Thoracic aorta (tissue), 2 donors: ENCODE data around the gene SHC2. TPM values are rescaled to one million over a fixed set of nuclear protein-coding genes. Genes with fewer than 3 reads are reported as not detected.

Experiments
- ATAC-seq: fragments of 150-250 bp; one replicate; pipeline ENCODE4 v1.8.0; 2017; ENCODE audit warnings: low read depth; ENCODE audit not compliant: insufficient number of reproducible peaks, low FRiP score
- DNase-seq: peaks from one replicate; pipeline ENCODE4 v3.0.0-alpha.2; 2020; ENCODE audit warnings: low spot score
- H3K27ac ChIP-seq, 2 donors: fragments of 200-600 bp; sonication (generic); 1 replicate in 1 of 2; 2 replicates in 1 of 2; pipeline ENCODE4 v1.5.1; 2016; ENCODE audit warnings: mild to moderate bottlenecking in 2 of 2, moderate library complexity in 2 of 2
- H3K27me3 ChIP-seq: fragments of 200-600 bp; sonication (generic); replicated peaks from 2 replicates; pipeline ENCODE4 v1.6.0; 2016; ENCODE audit warnings: mild to moderate bottlenecking; ENCODE audit not compliant: insufficient read depth
- H3K36me3 ChIP-seq: fragments of 200-600 bp; sonication (generic); one replicate; pipeline ENCODE4 v1.5.1; 2016
- H3K4me1 ChIP-seq, 2 donors: fragments of 200-600 bp; sonication (generic); 1 replicate in 1 of 2; 2 replicates in 1 of 2; pipeline versions ENCODE4 v1.5.1 to v1.6.0; 2016; ENCODE audit warnings: low read depth in 2 of 2, mild to moderate bottlenecking in 1 of 2; ENCODE audit not compliant: control insufficient read depth in 1 of 2
- H3K4me3 ChIP-seq: fragments of 200-600 bp; sonication (generic); 2 replicates; pipeline ENCODE4 v1.5.1; 2016; ENCODE audit warnings: mild to moderate bottlenecking
- H3K9me3 ChIP-seq: fragments of 200-600 bp; sonication (generic); 2 replicates; pipeline ENCODE4 v1.5.1; 2016
- total RNA-seq, 2 donors: library from RNA; depleted of rRNA; stranded (reverse); fragments of >200 nt; gene quantifications; one replicate each; pipeline versions ENCODE4 v1.1.0 to v1.2.3, GENCODE V29; 2016
- TF ChIP-seq, protein P1 (sequence below): fragments of 200-600 bp; sonication (generic); IDR thresholded peaks from one replicate; pipeline ENCODE4 v1.5.1; 2019; ENCODE audit warnings: antibody characterized with exemption

The SHC2 gene
- total RNA-seq, 2 donors from 2014 or later = 17.2 to 18.8 TPM

- Histone ChIP-seq H3K27ac (no peak overlapping the region), H3K36me3 (no peaks in the 10 kb centered on the region), H3K4me1 (no peaks in the 10 kb centered on the region), H3K9me3 (no peaks in the 10 kb centered on the region), H3K27me3 (no peaks in the 10 kb centered on the region), H3K4me3 (no peak overlapping the region)
- no peak for DNase-seq
- no peak for ATAC-seq
- TF ChIP-seq, protein P1, sequence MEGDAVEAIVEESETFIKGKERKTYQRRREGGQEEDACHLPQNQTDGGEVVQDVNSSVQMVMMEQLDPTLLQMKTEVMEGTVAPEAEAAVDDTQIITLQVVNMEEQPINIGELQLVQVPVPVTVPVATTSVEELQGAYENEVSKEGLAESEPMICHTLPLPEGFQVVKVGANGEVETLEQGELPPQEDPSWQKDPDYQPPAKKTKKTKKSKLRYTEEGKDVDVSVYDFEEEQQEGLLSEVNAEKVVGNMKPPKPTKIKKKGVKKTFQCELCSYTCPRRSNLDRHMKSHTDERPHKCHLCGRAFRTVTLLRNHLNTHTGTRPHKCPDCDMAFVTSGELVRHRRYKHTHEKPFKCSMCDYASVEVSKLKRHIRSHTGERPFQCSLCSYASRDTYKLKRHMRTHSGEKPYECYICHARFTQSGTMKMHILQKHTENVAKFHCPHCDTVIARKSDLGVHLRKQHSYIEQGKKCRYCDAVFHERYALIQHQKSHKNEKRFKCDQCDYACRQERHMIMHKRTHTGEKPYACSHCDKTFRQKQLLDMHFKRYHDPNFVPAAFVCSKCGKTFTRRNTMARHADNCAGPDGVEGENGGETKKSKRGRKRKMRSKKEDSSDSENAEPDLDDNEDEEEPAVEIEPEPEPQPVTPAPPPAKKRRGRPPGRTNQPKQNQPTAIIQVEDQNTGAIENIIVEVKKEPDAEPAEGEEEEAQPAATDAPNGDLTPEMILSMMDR = no peak
Measured at GRCh38 chr19:374183-374885, 86.5 kb downstream of the SHC2 start.

- Histone ChIP-seq H3K4me1 (no peaks in the 10 kb centered on the region), H3K9me3 (no peaks in the 10 kb centered on the region), H3K27ac (no peak overlapping the region), H3K36me3 (no peaks in the 10 kb centered on the region), H3K4me3 (no peak overlapping the region), H3K27me3 (no peaks in the 10 kb centered on the region)
- no peak for DNase-seq
- TF ChIP-seq, protein P1 = no peak
- ATAC-seq = no peak
Measured at GRCh38 chr19:373391-374182, 87.2 kb downstream of the SHC2 start.

DNA sequence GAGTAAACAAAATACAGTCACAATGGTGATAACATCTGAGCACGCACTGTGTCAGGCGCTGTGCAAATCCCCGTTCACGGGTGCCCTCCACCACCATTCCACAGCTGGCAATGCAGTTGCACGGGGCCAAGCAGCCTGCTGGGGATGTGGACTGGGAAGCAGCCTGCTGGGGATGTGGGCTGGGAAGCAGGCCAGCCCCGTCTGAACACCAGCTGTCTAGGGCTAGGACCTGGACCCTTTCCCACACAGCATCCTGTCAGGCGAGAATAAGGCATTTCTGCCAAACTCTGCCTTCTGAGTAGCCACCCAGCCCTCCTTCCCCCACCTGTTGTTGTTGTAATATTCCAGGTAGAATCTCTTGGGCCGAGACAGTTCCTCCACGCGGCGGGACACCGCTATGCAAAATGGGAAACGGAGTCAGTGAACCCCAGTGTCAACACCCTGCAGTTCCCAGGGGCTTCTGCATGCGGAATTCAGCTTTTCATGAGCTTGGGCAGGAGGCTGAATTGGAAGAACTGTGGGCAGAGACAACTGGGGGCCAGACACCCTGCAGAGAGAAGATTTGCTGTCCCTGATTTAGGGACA, 88.4 kb downstream of the SHC2 start:
- DNase-seq = no peak
- Histone ChIP-seq H3K27me3 (no peaks in the 10 kb centered on the region), H3K27ac (no peak overlapping the region), H3K9me3 (no peaks in the 10 kb centered on the region), H3K4me1 (no peaks in the 10 kb centered on the region), H3K36me3 (no peaks in the 10 kb centered on the region), H3K4me3 (no peak overlapping the region)
- TF ChIP-seq, protein P1 = no peak
- ATAC-seq = no peak

GRCh38 chr19:371501-372168, 89.2 kb downstream of the SHC2 start:
- no peaks in the 10 kb centered on the region for H3K27me3 ChIP-seq
- no peaks in the 10 kb centered on the region for H3K4me1 ChIP-seq
- H3K9me3 ChIP-seq = no peaks in the 10 kb centered on the region
- H3K36me3 ChIP-seq = no peaks in the 10 kb centered on the region
- ATAC-seq = no peak
- TF ChIP-seq, protein P1 = no peak
- DNase-seq = no peak
- H3K27ac ChIP-seq = no peak overlapping the region
- H3K4me3 ChIP-seq = no peak overlapping the region
